Suprapubic skin (tissue), 4 donors: ENCODE measurements around the gene MPEG1. TPM values are rescaled to one million over a fixed set of nuclear protein-coding genes. Genes with fewer than 3 reads are reported as not detected.

ENCODE experiments used
- DNase-seq, 2 donors: peaks; one replicate each; pipeline ENCODE4 v3.0.0-alpha.2; 2019; ENCODE audit warnings: low spot score in 2 of 2
- H3K27ac ChIP-seq: fragments of 200-600 bp; sonication (generic); one replicate; pipeline ENCODE4 v1.5.1; 2019
- H3K27me3 ChIP-seq: fragments of 200-600 bp; sonication (generic); one replicate; pipeline ENCODE4 v1.5.1; 2019
- H3K36me3 ChIP-seq: fragments of 200-600 bp; sonication (generic); one replicate; pipeline ENCODE4 v1.5.1; 2019
- H3K4me1 ChIP-seq: fragments of 200-600 bp; sonication (generic); one replicate; pipeline ENCODE4 v1.5.1; 2019
- H3K4me3 ChIP-seq: fragments of 200-600 bp; sonication (generic); one replicate; pipeline ENCODE4 v1.5.1; 2019; ENCODE audit warnings: mild to moderate bottlenecking
- H3K9me3 ChIP-seq: fragments of 200-600 bp; sonication (generic); one replicate; pipeline ENCODE4 v1.5.1; 2019
- EP300 ChIP-seq: sonication (generic); formaldehyde crosslinking; IDR thresholded peaks from one replicate; pipeline ENCODE4 v1.6.1; 2017; ENCODE audit warnings: antibody characterized with exemption
- POLR2A ChIP-seq, 2 donors: fragments of 450-650 bp; IDR thresholded peaks; one replicate each; pipeline ENCODE4 v1.6.1; 2017; ENCODE audit warnings: antibody characterized with exemption in 2 of 2, mild to moderate bottlenecking in 2 of 2, moderate library complexity in 2 of 2
- POLR2AphosphoS5 ChIP-seq, 3 donors: sonication (generic); formaldehyde crosslinking; IDR thresholded peaks; one replicate each; pipeline ENCODE4 v1.6.1; 2017; ENCODE audit warnings: antibody characterized with exemption in 3 of 3
- WGBS: methylation state at CpG from one replicate; pipeline ENCODE4 v1.1.5; 2018; 5-methylcytosine and 5-hydroxymethylcytosine counted together
- total RNA-seq, 4 donors: library from RNA; depleted of rRNA; stranded (reverse); fragments of >200 nt; gene quantifications; one replicate each; pipeline ENCODE4 v1.1.0, GENCODE V29; 2016
- TF ChIP-seq, protein P1 (sequence below), 2 donors: fragments of 200-600 bp in 1 of 2; fragments of 450-650 bp in 1 of 2; sonication (generic) in 1 of 2; IDR thresholded peaks; one replicate each; pipeline ENCODE4 v1.5.1; 2016 to 2019; ENCODE audit warnings: antibody characterized with exemption in 2 of 2, mild to moderate bottlenecking in 1 of 2, moderate library complexity in 1 of 2

MPEG1 gene, protein sequence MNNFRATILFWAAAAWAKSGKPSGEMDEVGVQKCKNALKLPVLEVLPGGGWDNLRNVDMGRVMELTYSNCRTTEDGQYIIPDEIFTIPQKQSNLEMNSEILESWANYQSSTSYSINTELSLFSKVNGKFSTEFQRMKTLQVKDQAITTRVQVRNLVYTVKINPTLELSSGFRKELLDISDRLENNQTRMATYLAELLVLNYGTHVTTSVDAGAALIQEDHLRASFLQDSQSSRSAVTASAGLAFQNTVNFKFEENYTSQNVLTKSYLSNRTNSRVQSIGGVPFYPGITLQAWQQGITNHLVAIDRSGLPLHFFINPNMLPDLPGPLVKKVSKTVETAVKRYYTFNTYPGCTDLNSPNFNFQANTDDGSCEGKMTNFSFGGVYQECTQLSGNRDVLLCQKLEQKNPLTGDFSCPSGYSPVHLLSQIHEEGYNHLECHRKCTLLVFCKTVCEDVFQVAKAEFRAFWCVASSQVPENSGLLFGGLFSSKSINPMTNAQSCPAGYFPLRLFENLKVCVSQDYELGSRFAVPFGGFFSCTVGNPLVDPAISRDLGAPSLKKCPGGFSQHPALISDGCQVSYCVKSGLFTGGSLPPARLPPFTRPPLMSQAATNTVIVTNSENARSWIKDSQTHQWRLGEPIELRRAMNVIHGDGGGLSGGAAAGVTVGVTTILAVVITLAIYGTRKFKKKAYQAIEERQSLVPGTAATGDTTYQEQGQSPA
- 1 to 10 TPM; 2.3 to 4.5 (median 2.9) TPM for total RNA-seq

DNA sequence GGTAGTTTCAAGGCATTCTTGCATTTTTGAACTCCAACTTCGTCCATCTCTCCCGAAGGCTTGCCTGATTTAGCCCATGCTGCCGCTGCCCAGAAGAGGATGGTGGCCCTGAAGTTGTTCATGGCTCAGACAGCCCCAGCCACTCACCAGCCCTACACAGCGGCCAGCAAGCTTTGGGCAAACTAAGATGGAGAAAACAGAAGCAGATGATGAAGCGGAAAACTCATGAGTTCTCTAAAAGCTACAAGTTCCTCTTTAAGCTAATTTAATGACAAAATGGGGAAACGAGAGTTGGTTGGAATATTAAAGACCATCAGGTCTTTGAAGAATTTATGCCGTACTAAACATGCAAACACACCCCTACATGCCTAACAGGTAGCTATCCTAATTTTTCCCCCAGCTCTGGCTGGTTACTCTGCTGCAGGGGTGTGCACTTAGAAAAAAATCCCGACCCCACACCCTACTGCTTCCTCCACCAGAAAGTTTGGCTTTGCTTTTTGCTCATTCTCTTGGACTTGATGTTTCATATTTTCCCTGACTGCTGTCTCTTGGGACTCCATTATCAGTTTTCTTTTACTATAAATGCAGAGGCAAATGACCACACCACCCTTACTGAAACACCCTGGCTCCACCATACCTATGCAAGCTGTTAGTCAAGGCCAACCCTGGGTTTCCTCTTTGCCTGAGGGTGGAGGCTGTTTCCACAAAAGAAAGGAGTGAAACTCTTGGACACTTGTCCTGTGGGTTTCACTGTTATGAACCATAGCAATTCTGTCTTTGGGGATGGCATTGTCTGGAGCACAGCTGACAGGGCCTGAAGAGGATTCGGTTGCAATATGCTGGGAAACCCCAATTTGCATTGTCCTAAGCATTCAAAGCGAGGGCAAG, at the start of gene MPEG1:
Gene MPEG1 (minus strand): TSS at position 184 of the 888 bp plus-strand sequence. CDS start 62 bp downstream, at position 122.
- H3K9me3 ChIP-seq, result no peaks in the 10 kb centered on the region
- TF ChIP-seq POLR2A (IDR thresholded peaks at IDR 0.05) (no peak), EP300 (no peak), POLR2AphosphoS5 (IDR thresholded peaks at IDR 0.05) (no peak)
- TF ChIP-seq, protein P1, sequence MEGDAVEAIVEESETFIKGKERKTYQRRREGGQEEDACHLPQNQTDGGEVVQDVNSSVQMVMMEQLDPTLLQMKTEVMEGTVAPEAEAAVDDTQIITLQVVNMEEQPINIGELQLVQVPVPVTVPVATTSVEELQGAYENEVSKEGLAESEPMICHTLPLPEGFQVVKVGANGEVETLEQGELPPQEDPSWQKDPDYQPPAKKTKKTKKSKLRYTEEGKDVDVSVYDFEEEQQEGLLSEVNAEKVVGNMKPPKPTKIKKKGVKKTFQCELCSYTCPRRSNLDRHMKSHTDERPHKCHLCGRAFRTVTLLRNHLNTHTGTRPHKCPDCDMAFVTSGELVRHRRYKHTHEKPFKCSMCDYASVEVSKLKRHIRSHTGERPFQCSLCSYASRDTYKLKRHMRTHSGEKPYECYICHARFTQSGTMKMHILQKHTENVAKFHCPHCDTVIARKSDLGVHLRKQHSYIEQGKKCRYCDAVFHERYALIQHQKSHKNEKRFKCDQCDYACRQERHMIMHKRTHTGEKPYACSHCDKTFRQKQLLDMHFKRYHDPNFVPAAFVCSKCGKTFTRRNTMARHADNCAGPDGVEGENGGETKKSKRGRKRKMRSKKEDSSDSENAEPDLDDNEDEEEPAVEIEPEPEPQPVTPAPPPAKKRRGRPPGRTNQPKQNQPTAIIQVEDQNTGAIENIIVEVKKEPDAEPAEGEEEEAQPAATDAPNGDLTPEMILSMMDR (IDR thresholded peaks at IDR 0.05), result no peak
- no peak within 1 kb of the TSS for H3K27ac ChIP-seq
- H3K4me3 ChIP-seq, result peak within 1 kb of the TSS; percentile 29
- no peaks in the 10 kb centered on the region for H3K36me3 ChIP-seq
- peaks cover 18% of the 10 kb centered on the region for H3K4me1 ChIP-seq
- WGBS, result 86% methylated on average over 10 of the region's 10 CpGs
- H3K27me3 ChIP-seq, result no peaks in the 10 kb centered on the region
- DNase-seq, result no peak

DNA sequence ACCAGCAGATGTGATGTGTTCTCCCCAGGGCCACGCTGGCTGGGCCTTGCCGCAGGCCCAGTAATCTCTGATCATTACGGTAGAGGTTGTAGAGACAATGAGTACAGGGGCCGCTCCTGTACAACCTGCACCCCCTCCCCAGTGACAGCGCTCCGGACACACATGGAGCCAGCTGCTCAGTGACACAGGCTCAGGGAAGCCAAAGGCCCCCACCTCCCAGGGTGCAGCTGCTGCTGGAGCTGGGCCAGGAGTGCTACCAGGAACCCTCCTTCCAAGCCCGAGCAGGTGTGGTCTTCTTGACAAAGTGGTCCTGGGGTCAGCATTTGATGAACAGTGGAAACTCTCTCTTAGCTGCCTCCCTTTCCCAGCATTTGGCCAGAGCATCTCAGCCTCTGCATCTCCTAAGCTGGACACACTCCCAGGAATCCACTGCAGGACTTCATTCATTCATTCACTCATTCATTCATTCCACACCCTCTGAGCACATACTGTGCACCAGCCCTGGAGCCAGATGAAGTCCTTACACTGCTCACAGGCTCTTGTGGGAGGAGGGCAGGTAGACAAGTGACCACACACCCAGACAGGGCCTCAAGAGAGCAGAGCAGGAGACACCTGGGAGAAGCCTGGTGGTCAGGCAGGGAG, 49.6 kb upstream of the MPEG1 start:
- WGBS, result 50% methylated on average over 1 of the region's 7 CpGs
- TF ChIP-seq EP300 (no peak), POLR2A (IDR thresholded peaks at IDR 0.05) (no peak), POLR2AphosphoS5 (IDR thresholded peaks at IDR 0.05) (no peak)
- TF ChIP-seq, protein P1 (IDR thresholded peaks at IDR 0.05), result no peak
- H3K9me3 ChIP-seq, result no peaks in the 10 kb centered on the region
- no peaks in the 10 kb centered on the region for H3K36me3 ChIP-seq
- no peak overlapping the region for H3K4me3 ChIP-seq
- no peak overlapping the region for H3K27ac ChIP-seq
- DNase-seq, result no peak
- no peaks in the 10 kb centered on the region for H3K4me1 ChIP-seq
- H3K27me3 ChIP-seq, result no peaks in the 10 kb centered on the region

DNA sequence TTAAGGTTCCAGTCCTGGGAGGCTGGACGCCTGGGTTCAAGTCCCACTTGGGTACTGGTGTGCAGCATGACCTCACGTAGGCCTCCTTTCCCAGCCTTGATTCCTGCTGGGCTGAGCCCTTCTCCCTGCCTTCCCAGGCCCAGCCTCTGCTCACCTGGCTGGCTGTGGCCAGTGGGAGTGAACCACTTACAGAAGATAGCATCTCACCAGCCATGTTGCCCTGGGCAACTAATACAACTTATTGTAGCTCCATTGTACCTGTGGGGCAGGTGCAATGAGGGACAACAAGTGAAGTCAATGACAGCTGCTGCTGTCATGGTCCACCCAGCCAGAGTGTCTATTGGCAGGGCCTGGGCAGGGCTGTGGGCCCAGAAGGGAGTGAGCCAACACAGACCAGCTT, 48.4 kb upstream of the MPEG1 start:
- Histone ChIP-seq H3K9me3 (no peaks in the 10 kb centered on the region), H3K4me3 (no peak overlapping the region), H3K36me3 (no peaks in the 10 kb centered on the region), H3K27me3 (no peaks in the 10 kb centered on the region), H3K4me1 (no peaks in the 10 kb centered on the region), H3K27ac (no peak overlapping the region)
- 92% methylated on average over 2 of the region's 2 CpGs for WGBS
- no peak for DNase-seq
- TF ChIP-seq, protein P1 (IDR thresholded peaks at IDR 0.05), result no peak
- no peak for TF ChIP-seq POLR2AphosphoS5 (IDR thresholded peaks at IDR 0.05)
- TF ChIP-seq POLR2A (IDR thresholded peaks at IDR 0.05), result no peak
- no peak for TF ChIP-seq EP300

DNA sequence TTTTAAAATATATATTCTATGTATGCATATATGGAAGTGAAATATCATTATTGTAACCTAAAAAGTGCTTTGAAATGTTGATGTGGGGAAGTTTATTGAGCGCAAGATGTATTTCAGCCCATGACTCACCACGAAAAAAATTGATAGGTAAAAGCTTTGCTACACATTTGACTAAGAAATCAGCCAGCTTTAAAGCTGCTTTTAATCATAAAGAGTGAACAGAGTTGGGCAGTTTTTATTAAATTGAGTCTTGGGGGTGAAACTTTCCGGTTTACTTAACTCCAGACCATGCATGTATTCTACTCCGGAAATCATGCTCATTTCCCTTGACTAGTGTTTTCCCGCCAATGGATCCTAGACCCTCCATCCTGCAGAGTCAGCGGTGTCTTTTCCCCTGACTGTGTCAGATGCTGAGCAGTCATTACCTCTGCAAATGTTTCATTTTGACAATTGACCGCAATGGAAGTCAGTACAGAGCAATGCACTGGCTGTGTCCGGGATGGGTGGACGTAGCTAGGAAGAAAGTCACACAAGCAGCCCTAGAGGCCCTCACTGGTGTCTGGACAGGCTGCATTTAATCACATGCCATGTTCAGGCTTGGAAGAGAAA, 47.2 kb upstream of the MPEG1 start:
- no peaks in the 10 kb centered on the region for H3K9me3 ChIP-seq
- no peak overlapping the region for H3K4me3 ChIP-seq
- no peak overlapping the region for H3K27ac ChIP-seq
- 86% methylated on average over 9 of the region's 9 CpGs for WGBS
- no peak for TF ChIP-seq EP300
- TF ChIP-seq POLR2AphosphoS5 (IDR thresholded peaks at IDR 0.05), result no peak
- TF ChIP-seq, protein P1 (IDR thresholded peaks at IDR 0.05), result no peak
- TF ChIP-seq POLR2A (IDR thresholded peaks at IDR 0.05), result no peak
- H3K4me1 ChIP-seq, result no peaks in the 10 kb centered on the region
- no peak for DNase-seq
- H3K27me3 ChIP-seq, result no peaks in the 10 kb centered on the region
- no peaks in the 10 kb centered on the region for H3K36me3 ChIP-seq
